GM20431 (cell line): ENCODE data around the gene NDST3.
"Not testable (repeated sequence)": the region's sequence is repeated elsewhere in the genome, so short reads cannot be mapped to it uniquely, and the experiment has no call there.

ENCODE experiments used
- in situ Hi-C: fragments of 300-500 bp; cut with MseI, MboI; formaldehyde crosslinking; loops from one replicate; pipeline ENCODE4 v1.15.0; 2020; ENCODE audit warnings: low sequenced_read_pairs; ENCODE audit not compliant: unreplicated experiment

Gene NDST3

GRCh38 chr4:118289794-118290193 lies 255.5 kb downstream of the NDST3 start:
- in situ Hi-C loops = no loop called here

GRCh38 chr4:118290951-118291350 lies 256.7 kb downstream of the NDST3 start:
- in situ Hi-C loops = no loop called here

DNA sequence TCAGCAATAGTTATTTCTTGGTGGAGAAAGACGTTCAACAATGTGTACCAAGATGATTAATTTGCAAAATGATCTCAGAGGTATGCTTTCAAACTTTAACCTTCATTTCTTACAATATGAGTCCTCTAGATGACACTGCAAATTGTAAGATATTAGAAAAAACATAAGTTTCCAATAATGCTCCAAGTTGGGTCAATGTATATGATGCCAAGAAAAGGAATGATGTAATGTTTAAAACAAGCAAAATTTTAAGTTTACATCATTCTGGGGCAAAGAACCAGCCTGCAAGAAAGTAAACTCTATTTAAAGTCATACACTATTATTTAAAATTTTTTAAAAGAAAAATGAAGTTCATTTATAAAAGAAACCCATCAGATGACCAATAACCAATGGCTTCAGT lies 262.4 kb downstream of the NDST3 start:
- in situ Hi-C loops = no loop called here

GRCh38 chr4:118299619-118300018 lies 265.3 kb downstream of the NDST3 start:
- in situ Hi-C loops = not testable (repeated sequence)

DNA sequence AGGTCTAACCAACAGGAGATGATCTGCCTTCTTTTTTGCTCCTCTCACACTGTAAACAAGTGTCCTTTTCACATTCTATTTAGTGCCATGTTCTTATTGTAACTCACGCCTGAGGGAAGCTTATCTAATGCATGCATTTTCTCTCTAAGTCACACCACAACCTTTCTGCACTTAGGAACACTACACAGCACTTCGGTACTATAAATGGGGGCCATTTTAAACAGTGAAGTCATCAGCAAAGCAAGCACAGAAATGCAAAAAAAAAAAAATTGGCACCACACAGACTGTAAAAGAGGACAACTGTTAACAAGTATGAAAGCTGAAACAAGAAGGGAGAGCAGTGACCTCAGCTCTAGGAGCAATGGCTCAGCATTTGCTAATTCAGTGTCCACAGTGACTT lies 273.4 kb downstream of the NDST3 start:
- in situ Hi-C loops = no loop called here
